GM13976 (cell line): ENCODE results near the gene EGFLAM.

Experiments used
- DNase-seq: peaks from one replicate; pipeline ENCODE4 v3.0.0; 2012; ENCODE audit warnings: low spot score
- CTCF ChIP-seq: IDR thresholded peaks from 2 replicates; pipeline ENCODE4 v1.5.1; 2012; ENCODE audit warnings: borderline replicate concordance, mild to moderate bottlenecking; ENCODE audit not compliant: insufficient read depth; ENCODE audit errors: extremely low read depth, missing control alignments, control extremely low read depth
- in situ Hi-C: fragments of 300-500 bp; cut with MboI; formaldehyde crosslinking; loops from one replicate; pipeline ENCODE4 v1.12.0; 2022; ENCODE audit warnings: low sequenced_read_pairs, mixed read lengths, inconsistent platforms; ENCODE audit not compliant: unreplicated experiment

The EGFLAM gene

GRCh38 chr5:38433160-38433861 is 175.0 kb downstream of the EGFLAM start:
- no peak for DNase-seq
- TF ChIP-seq CTCF: no peak
- in situ Hi-C loops: loop anchor here (10.0 to 25.0 kb wide), 3 partner anchors 229 to 654 kb away; no protein-coding TSS in a partner anchor

- DNase-seq: no peak
- in situ Hi-C loops: loop anchor here (10.0 to 25.0 kb wide), 3 partner anchors 227 to 652 kb away; no protein-coding TSS in a partner anchor
- no peak for TF ChIP-seq CTCF
Measured at GRCh38 chr5:38434966-38435705, 176.8 kb downstream of the EGFLAM start.

- DNase-seq: no peak
- no peak for TF ChIP-seq CTCF
- in situ Hi-C loops: loop anchor here (10.0 to 25.0 kb wide), 3 partner anchors 224 to 649 kb away; no protein-coding TSS in a partner anchor
Measured at GRCh38 chr5:38438757-38439156, 180.4 kb downstream of the EGFLAM start.

- DNase-seq: peak; percentile 82
- in situ Hi-C loops: loop anchor here (25.0 kb wide), 2 partner anchors 221 to 646 kb away; no protein-coding TSS in a partner anchor
- TF ChIP-seq CTCF: peak; percentile 93
Measured at GRCh38 chr5:38441453-38442246, 183.3 kb downstream of the EGFLAM start.

GRCh38 chr5:38442247-38442573 is 183.9 kb downstream of the EGFLAM start:
- in situ Hi-C loops: loop anchor here (25.0 kb wide), 2 partner anchors 220 to 645 kb away; no protein-coding TSS in a partner anchor
- TF ChIP-seq CTCF: no peak
- no peak for DNase-seq

- no peak for DNase-seq
Measured at GRCh38 chr5:38443390-38443789, 185.0 kb downstream of the EGFLAM start.

More at GRCh38 chr5:38443390-38443789, 185.0 kb downstream of the EGFLAM start:
- TF ChIP-seq CTCF: no peak
- in situ Hi-C loops: loop anchor here (25.0 kb wide), 2 partner anchors 219 to 644 kb away; no protein-coding TSS in a partner anchor
